Measurements from ENCODE around the gene GRM5. TPM values are rescaled to one million over a fixed set of nuclear protein-coding genes. Genes with fewer than 3 reads are reported as not detected.

Gene GRM5
- total RNA-seq, 1 experiment from 2014 or later = 0.03 TPM

DNA sequence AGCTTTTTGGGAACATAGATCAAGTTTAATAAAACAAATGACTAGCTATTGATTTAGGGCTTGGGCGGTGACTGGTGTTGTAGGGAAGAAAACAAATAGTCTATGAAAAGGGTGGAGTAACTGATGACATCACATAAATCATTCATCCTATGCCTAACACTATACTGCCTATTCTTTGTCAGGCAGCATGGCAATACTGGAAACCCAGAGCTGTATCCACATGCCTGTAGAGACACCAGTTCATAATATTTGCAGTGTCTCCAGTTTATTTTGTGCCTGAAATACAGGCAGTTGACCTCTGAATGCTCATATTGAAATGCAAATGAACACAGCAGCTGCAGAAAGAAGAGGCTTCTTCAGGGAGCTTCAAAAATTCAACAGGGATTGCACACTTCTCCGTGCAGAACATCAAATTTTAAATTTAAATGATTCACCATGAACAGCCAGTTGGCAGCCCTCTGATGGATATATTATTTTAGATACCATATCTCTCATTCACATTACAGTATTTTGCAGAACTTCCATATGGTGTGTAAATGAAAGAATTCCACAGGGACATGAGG, 445.1 kb downstream of the GRM5 start:
- CTCF ChIA-PET = no interaction called here
- Histone ChIP-seq H3K9me3 (ENCODE audit: control insufficient read depth, insufficient read depth, low read depth, low read length) (no peaks in the 10 kb centered on the region), H3K36me3 (ENCODE audit: control insufficient read depth, insufficient read depth, low read length) (no peaks in the 10 kb centered on the region), H3K27me3 (ENCODE audit: control insufficient read depth, insufficient read depth, low read length) (no peaks in the 10 kb centered on the region), H3K4me1 (ENCODE audit: control insufficient read depth, insufficient read depth, low read length) (no peaks in the 10 kb centered on the region), H3K27ac (ENCODE audit: low read length) (no peak overlapping the region), H3K4me3 (ENCODE audit: low read depth in 2 of 2, low read length in 2 of 2) (no peak overlapping the region)
- DNase-seq (ENCODE audit: low read depth, low spot score) (no peak), ATAC-seq (no peak)
- BruUV-seq (replicated peaks) = no TSS peak
- POLR2A ChIA-PET = no interaction called here
- in situ Hi-C loops (cut with HindIII; ENCODE audit: low pct_unique_long_range_greater_than_20kb, low sequenced_read_pairs) (no loop called here), intact Hi-C loops (cut with micrococcal nuclease; ENCODE audit: unreplicated experiment) (no loop called here)
- TF ChIP-seq POLR2AphosphoS5 (IDR thresholded peaks at IDR 0.05; ENCODE audit: low read depth, low read length) = no peak
- TF ChIP-seq TCF7L2 (IDR thresholded peaks at IDR 0.05; ENCODE audit: low read depth, low read length) = no peak

DNA sequence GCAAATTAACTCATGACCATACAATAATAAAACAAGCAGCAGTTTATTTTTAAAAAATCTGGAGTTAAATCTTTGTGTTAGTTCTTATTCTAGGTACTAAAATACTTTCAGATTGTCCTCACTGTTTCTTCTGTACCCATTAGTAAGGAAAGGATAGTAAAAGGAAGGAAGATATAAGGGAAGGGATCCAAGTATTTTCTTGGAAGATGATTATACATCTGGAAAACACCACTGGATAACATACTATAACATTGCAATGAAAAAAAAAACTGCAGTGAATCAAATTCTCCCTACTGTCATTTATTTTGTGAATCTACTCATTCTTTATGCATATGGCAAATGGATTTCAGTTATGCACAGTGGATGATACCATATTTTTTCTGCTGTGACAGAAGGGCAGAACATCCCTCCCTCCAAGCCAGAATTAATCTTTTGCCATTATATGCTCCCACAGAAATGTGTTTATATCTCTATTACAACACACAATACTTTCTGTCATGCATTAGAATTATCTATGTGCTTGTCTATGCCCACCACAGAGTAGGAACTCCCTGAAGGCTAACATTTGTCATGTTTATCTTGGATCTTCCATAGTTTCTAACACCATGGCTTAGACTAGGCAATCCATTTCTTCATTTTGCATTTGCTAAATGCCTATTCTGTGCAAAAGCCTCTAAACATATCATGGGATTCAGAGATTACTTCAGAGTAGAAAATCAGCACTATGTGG, 446.0 kb downstream of the GRM5 start:
- no peak for DNase-seq (ENCODE audit: low read depth, low spot score)
- in situ Hi-C loops (cut with HindIII; ENCODE audit: low pct_unique_long_range_greater_than_20kb, low sequenced_read_pairs) = no loop called here
- ATAC-seq = no peak
- Histone ChIP-seq H3K27ac (ENCODE audit: low read length) (no peak overlapping the region), H3K4me1 (ENCODE audit: control insufficient read depth, insufficient read depth, low read length) (no peaks in the 10 kb centered on the region), H3K4me3 (ENCODE audit: low read depth in 2 of 2, low read length in 2 of 2) (no peak overlapping the region), H3K27me3 (ENCODE audit: control insufficient read depth, insufficient read depth, low read length) (no peaks in the 10 kb centered on the region), H3K9me3 (ENCODE audit: control insufficient read depth, insufficient read depth, low read depth, low read length) (no peaks in the 10 kb centered on the region), H3K36me3 (ENCODE audit: control insufficient read depth, insufficient read depth, low read length) (no peaks in the 10 kb centered on the region)
- BruUV-seq (replicated peaks) = no TSS peak
- no peak for TF ChIP-seq POLR2AphosphoS5 (IDR thresholded peaks at IDR 0.05; ENCODE audit: low read depth, low read length)
- TF ChIP-seq TCF7L2 (IDR thresholded peaks at IDR 0.05; ENCODE audit: low read depth, low read length) = no peak
- TF ChIP-seq, protein P1, sequence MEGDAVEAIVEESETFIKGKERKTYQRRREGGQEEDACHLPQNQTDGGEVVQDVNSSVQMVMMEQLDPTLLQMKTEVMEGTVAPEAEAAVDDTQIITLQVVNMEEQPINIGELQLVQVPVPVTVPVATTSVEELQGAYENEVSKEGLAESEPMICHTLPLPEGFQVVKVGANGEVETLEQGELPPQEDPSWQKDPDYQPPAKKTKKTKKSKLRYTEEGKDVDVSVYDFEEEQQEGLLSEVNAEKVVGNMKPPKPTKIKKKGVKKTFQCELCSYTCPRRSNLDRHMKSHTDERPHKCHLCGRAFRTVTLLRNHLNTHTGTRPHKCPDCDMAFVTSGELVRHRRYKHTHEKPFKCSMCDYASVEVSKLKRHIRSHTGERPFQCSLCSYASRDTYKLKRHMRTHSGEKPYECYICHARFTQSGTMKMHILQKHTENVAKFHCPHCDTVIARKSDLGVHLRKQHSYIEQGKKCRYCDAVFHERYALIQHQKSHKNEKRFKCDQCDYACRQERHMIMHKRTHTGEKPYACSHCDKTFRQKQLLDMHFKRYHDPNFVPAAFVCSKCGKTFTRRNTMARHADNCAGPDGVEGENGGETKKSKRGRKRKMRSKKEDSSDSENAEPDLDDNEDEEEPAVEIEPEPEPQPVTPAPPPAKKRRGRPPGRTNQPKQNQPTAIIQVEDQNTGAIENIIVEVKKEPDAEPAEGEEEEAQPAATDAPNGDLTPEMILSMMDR (IDR thresholded peaks at IDR 0.05) = no peak
- TF ChIP-seq SIN3A (IDR thresholded peaks at IDR 0.05; ENCODE audit: borderline replicate concordance, insufficient read depth, low read depth, low read length) = no peak
- CTCF ChIA-PET = no interaction called here
- POLR2A ChIA-PET = no interaction called here
- intact Hi-C loops (cut with micrococcal nuclease; ENCODE audit: unreplicated experiment) = no loop called here

DNA sequence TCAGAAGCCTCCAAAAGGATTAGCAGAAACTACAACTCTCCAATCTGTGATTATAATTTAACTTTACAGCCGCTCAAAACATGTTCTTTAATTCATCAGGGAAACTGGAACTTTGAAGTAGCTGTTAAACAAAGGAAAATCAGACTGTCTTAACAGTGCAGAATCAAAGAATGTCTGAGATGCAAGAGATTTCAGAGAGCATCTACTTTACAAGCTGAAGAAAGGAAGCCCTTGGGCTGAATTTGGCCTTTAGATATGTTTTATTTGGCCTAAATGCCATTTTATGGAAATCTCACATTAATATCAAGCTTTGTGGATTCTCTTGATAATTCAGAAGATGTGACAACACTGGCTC, 446.7 kb downstream of the GRM5 start:
- H3K36me3 ChIP-seq (ENCODE audit: control insufficient read depth, insufficient read depth, low read length) = no peaks in the 10 kb centered on the region
- no peak overlapping the region for H3K4me3 ChIP-seq (ENCODE audit: low read depth in 2 of 2, low read length in 2 of 2)
- in situ Hi-C loops (cut with HindIII; ENCODE audit: low pct_unique_long_range_greater_than_20kb, low sequenced_read_pairs) (no loop called here), intact Hi-C loops (cut with micrococcal nuclease; ENCODE audit: unreplicated experiment) (no loop called here)
- H3K9me3 ChIP-seq (ENCODE audit: control insufficient read depth, insufficient read depth, low read depth, low read length) = no peaks in the 10 kb centered on the region
- no peaks in the 10 kb centered on the region for H3K27me3 ChIP-seq (ENCODE audit: control insufficient read depth, insufficient read depth, low read length)
- H3K4me1 ChIP-seq (ENCODE audit: control insufficient read depth, insufficient read depth, low read length) = no peaks in the 10 kb centered on the region
- ChIA-PET POLR2A (no interaction called here), CTCF (no interaction called here)
- no TSS peak for BruUV-seq (replicated peaks)
- DNase-seq (ENCODE audit: low read depth, low spot score) (no peak), ATAC-seq (no peak)
- no peak overlapping the region for H3K27ac ChIP-seq (ENCODE audit: low read length)
- TF ChIP-seq TCF7L2 (IDR thresholded peaks at IDR 0.05; ENCODE audit: low read depth, low read length) (no peak), SIN3A (IDR thresholded peaks at IDR 0.05; ENCODE audit: borderline replicate concordance, insufficient read depth, low read depth, low read length) (no peak), POLR2AphosphoS5 (IDR thresholded peaks at IDR 0.05; ENCODE audit: low read depth, low read length) (no peak)
- TF ChIP-seq, protein P1 (IDR thresholded peaks at IDR 0.05) = no peak
- TF ChIP-seq, protein P2, sequence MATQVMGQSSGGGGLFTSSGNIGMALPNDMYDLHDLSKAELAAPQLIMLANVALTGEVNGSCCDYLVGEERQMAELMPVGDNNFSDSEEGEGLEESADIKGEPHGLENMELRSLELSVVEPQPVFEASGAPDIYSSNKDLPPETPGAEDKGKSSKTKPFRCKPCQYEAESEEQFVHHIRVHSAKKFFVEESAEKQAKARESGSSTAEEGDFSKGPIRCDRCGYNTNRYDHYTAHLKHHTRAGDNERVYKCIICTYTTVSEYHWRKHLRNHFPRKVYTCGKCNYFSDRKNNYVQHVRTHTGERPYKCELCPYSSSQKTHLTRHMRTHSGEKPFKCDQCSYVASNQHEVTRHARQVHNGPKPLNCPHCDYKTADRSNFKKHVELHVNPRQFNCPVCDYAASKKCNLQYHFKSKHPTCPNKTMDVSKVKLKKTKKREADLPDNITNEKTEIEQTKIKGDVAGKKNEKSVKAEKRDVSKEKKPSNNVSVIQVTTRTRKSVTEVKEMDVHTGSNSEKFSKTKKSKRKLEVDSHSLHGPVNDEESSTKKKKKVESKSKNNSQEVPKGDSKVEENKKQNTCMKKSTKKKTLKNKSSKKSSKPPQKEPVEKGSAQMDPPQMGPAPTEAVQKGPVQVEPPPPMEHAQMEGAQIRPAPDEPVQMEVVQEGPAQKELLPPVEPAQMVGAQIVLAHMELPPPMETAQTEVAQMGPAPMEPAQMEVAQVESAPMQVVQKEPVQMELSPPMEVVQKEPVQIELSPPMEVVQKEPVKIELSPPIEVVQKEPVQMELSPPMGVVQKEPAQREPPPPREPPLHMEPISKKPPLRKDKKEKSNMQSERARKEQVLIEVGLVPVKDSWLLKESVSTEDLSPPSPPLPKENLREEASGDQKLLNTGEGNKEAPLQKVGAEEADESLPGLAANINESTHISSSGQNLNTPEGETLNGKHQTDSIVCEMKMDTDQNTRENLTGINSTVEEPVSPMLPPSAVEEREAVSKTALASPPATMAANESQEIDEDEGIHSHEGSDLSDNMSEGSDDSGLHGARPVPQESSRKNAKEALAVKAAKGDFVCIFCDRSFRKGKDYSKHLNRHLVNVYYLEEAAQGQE (IDR thresholded peaks at IDR 0.05; ENCODE audit: insufficient read depth in 1 of 2, low read depth in 2 of 2, low read length in 1 of 2) = no peak

Measured in Panc1 (cell line).